Lower lobe of right lung (tissue), 2 donors: ENCODE measurements around the gene THRB. TPM values are rescaled to one million over a fixed set of nuclear protein-coding genes. Genes with fewer than 3 reads are reported as not detected.

Experiments
- ATAC-seq, 2 donors: fragments of 200-7000 bp; cut with Tn5 transposase; one replicate each; pipeline ENCODE4 v1.9.1; 2020 to 2022; ENCODE audit warnings: mild to moderate bottlenecking in 2 of 2, moderate library complexity in 2 of 2
- DNase-seq: peaks from one replicate; pipeline ENCODE4 v3.0.0-alpha.2; 2020
- H3K27ac ChIP-seq: fragments of 200-600 bp; one replicate; pipeline ENCODE4 v1.8.0; 2022
- H3K27me3 ChIP-seq: fragments of 200-600 bp; one replicate; pipeline ENCODE4 v1.8.0; 2022; ENCODE audit warnings: low read depth
- H3K36me3 ChIP-seq: fragments of 200-600 bp; one replicate; pipeline ENCODE4 v1.8.0; 2022; ENCODE audit warnings: mild to moderate bottlenecking
- H3K4me1 ChIP-seq: fragments of 200-600 bp; one replicate; pipeline ENCODE4 v1.8.0; 2022
- H3K4me3 ChIP-seq: fragments of 200-600 bp; one replicate; pipeline ENCODE4 v1.8.0; 2022; ENCODE audit warnings: mild to moderate bottlenecking
- H3K9me3 ChIP-seq: fragments of 200-600 bp; one replicate; pipeline ENCODE4 v1.8.0; 2022
- CTCF ChIP-seq: fragments of 200-600 bp; IDR thresholded peaks from one replicate; pipeline ENCODE4 v1.8.0; 2022; ENCODE audit warnings: antibody characterized with exemption, mild to moderate bottlenecking
- intact Hi-C: fragments of 100-400 bp; cut with DNase I; formaldehyde crosslinking; loops from one replicate; pipeline ENCODE4 v1.11.0; 2022
- total RNA-seq: library from RNA; stranded (reverse); fragmentation: NEBNext Ultra II Directional; extraction: Animal tissue kit (Norgen Biotek cat#: 25700); gene quantifications from one replicate; pipeline ENCODE4 v1.2.1, GENCODE V29; 2021
- donor health status: DM: no; HTN: yes; CAD: no; lungs with severe emphysema.

Gene THRB
- total RNA-seq, 1 donor from 2014 or later: 14.6 TPM

- TF ChIP-seq CTCF: no peak
- Histone ChIP-seq H3K27ac (no peak overlapping the region), H3K9me3 (no peaks in the 10 kb centered on the region), H3K4me3 (no peak overlapping the region), H3K27me3 (no peaks in the 10 kb centered on the region), H3K36me3 (no peaks in the 10 kb centered on the region), H3K4me1 (no peaks in the 10 kb centered on the region)
- no peak for DNase-seq
- intact Hi-C loops: no loop called here
- no peak for ATAC-seq
These were observed 39.0 kb upstream of the THRB start for GRCh38 chr3:24533561-24534193.

GRCh38 chr3:24530471-24530870, 35.8 kb upstream of the THRB start:
- H3K27ac ChIP-seq: no peak overlapping the region
- H3K9me3 ChIP-seq: no peaks in the 10 kb centered on the region
- H3K4me1 ChIP-seq: no peaks in the 10 kb centered on the region
- DNase-seq: no peak
- no peak for ATAC-seq
- H3K36me3 ChIP-seq: no peaks in the 10 kb centered on the region
- TF ChIP-seq CTCF: no peak
- no peak overlapping the region for H3K4me3 ChIP-seq
- no peaks in the 10 kb centered on the region for H3K27me3 ChIP-seq
- intact Hi-C loops: no loop called here

- H3K9me3 ChIP-seq: no peaks in the 10 kb centered on the region
- H3K27ac ChIP-seq: no peak overlapping the region
- DNase-seq: no peak
- no peaks in the 10 kb centered on the region for H3K36me3 ChIP-seq
- no peak for ATAC-seq
- TF ChIP-seq CTCF: no peak
- intact Hi-C loops: no loop called here
- no peak overlapping the region for H3K4me3 ChIP-seq
- H3K27me3 ChIP-seq: no peaks in the 10 kb centered on the region
- H3K4me1 ChIP-seq: no peaks in the 10 kb centered on the region
These were observed 34.6 kb upstream of the THRB start for GRCh38 chr3:24529210-24529609.

- Histone ChIP-seq H3K4me3 (no peak overlapping the region), H3K9me3 (no peaks in the 10 kb centered on the region), H3K27me3 (peaks cover 3% of the 10 kb centered on the region), H3K36me3 (no peaks in the 10 kb centered on the region), H3K4me1 (peaks cover 5% of the 10 kb centered on the region), H3K27ac (no peak overlapping the region)
- no peak for TF ChIP-seq CTCF
- DNase-seq (no peak), ATAC-seq (no peak)
- intact Hi-C loops: no loop called here
These were observed 32.1 kb upstream of the THRB start for GRCh38 chr3:24526640-24527212.

DNA sequence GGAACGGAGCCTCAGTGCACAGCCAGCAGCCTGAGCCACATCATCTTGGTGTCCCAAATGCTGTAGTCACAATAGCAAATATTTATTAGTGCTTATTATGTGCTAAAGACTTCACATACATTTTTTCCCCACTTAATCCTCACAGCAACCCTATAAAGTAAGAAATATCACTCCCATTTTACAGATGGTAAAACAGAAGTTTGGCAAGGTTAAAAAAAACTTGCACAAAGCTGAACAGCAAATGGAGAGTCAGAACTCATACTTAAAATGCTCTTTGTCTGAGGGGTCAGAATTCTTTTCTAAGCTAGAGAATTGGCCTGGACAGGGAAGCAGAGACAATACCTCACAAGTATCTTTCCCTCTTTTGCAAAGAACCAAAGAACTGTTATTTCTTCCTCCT, 30.9 kb upstream of the THRB start:
- no peak overlapping the region for H3K27ac ChIP-seq
- no peak for DNase-seq
- no peaks in the 10 kb centered on the region for H3K9me3 ChIP-seq
- H3K4me1 ChIP-seq: peaks cover 11% of the 10 kb centered on the region
- H3K4me3 ChIP-seq: no peak overlapping the region
- H3K36me3 ChIP-seq: no peaks in the 10 kb centered on the region
- peaks cover 3% of the 10 kb centered on the region for H3K27me3 ChIP-seq
- TF ChIP-seq CTCF: no peak
- ATAC-seq: no peak
- intact Hi-C loops: no loop called here
